ENCODE results near the gene SAMD10. TPM values are rescaled to one million over a fixed set of nuclear protein-coding genes. Genes with fewer than 3 reads are reported as not detected.

Gene SAMD10
- total and polyA plus RNA-seq, 2 of the 8 experiments (the other 6 are each of a cell fraction or from before 2014, with no cell fraction given): 3.0 to 5.2 TPM

DNA sequence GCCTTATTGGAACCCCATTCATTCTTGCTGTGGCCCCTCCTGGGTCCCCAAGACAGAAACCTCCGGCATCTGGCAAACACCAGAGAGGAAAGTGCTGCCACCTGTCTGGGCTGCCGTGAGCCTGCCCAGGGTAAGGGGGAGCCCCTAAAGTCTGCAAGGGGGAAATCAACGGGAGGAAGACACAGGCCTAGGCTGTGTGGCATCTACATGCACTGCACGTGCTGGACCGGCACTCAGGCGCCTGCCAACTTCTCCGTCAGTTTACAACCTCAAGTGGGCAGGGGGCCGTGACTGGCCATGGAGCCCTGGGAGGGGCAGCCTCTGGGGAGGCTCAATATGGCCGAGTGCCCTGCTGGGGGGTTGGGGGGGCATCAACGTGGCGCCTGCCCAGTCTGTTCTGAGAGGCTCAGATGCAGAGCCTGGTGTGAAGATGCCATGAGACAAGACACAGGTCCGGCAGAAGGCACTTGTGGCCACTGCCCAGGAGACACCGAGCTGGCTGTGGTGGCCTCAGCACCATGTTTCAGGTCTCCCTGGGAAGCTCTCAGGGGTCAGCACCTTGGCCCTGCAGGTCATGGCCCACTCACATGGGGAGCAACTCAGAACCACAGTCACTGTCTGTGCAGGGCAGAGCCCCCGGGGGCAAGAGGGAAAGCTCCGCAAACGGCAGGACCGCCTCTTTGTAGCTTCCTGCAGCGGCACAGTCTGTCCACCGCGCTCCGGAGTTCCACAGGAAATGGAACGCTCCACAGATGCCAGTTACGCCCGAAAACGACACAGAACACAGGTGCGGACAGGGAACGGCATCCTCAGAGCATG is 31.6 kb downstream of the SAMD10 start (continued):
- TF ChIP-seq, protein P1, sequence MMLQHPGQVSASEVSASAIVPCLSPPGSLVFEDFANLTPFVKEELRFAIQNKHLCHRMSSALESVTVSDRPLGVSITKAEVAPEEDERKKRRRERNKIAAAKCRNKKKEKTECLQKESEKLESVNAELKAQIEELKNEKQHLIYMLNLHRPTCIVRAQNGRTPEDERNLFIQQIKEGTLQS (IDR thresholded peaks at IDR 0.05; ENCODE audit: insufficient read depth, low read depth, low read length): no peak
- TF ChIP-seq POLR2A (IDR thresholded peaks at IDR 0.05; ENCODE audit: control extremely low read depth in 1 of 2, low read depth in 2 of 2, low read length in 2 of 2) (no peak), EP300 (IDR thresholded peaks at IDR 0.05; ENCODE audit: borderline replicate concordance in 1 of 2, low read depth in 2 of 2, low read length in 2 of 2) (no peak), YY1 (IDR thresholded peaks at IDR 0.05; ENCODE audit: low read depth, low read length) (no peak), TCF12 (IDR thresholded peaks at IDR 0.05; ENCODE audit: low read depth, low read length) (no peak), JUND (IDR thresholded peaks at IDR 0.05; ENCODE audit: low read length) (no peak), CHD1 (IDR thresholded peaks at IDR 0.05; ENCODE audit: low read depth, low read length) (no peak), HDAC2 (IDR thresholded peaks at IDR 0.05; ENCODE audit: borderline replicate concordance in 1 of 2, low read depth in 2 of 2, low read length in 2 of 2) (no peak), CBX5 (IDR thresholded peaks at IDR 0.05; ENCODE audit: low read depth, low read length) (no peak), RNF2 (IDR thresholded peaks at IDR 0.05; ENCODE audit: borderline replicate concordance, low read depth, low read length, missing control alignments, poor library complexity, severe bottlenecking) (no peak), BCL11A (IDR thresholded peaks at IDR 0.05; ENCODE audit: low read depth in 2 of 2, low read length in 2 of 2) (no peak)

All from H1 (cell line).